Adrenal gland (tissue), 12 donors: ENCODE data around the gene LHPP. TPM values are rescaled to one million over a fixed set of nuclear protein-coding genes. Genes with fewer than 3 reads are reported as not detected.
A peak's percentile ranks its signal among the peaks of the same experiment; 100 is the strongest.

Experiments
- DNase-seq, 7 donors: peaks; one replicate each; pipeline ENCODE4 v3.0.0-alpha.2; 2019 to 2020
- H3K27ac ChIP-seq, 5 donors: fragments of 200-600 bp; sonication (generic) in 4 of 5; 1 replicate in 3 of 5; 2 replicates in 2 of 5; pipeline versions ENCODE4 v1.5.1 to v1.8.0; 2016 to 2020; ENCODE audit warnings: mild to moderate bottlenecking in 1 of 5
- H3K27me3 ChIP-seq: fragments of 200-600 bp; 2 replicates; pipeline ENCODE4 v1.8.0; 2021
- H3K36me3 ChIP-seq, 2 donors: fragments of 200-600 bp; replicated peaks in 1 of 2; 1 replicate in 1 of 2; 2 replicates in 1 of 2; pipeline versions ENCODE4 v1.5.1 to v1.8.0; 2018 to 2022
- H3K4me1 ChIP-seq, 2 donors: fragments of 200-600 bp; replicated peaks in 1 of 2; 1 replicate in 1 of 2; 2 replicates in 1 of 2; pipeline versions ENCODE4 v1.5.1 to v1.8.0; 2018 to 2021
- H3K4me3 ChIP-seq, 4 donors: fragments of 200-600 bp; sonication (generic) in 3 of 4; one replicate each; pipeline ENCODE4 v1.5.1; 2016 to 2018
- H3K9me3 ChIP-seq, 3 donors: fragments of 200-600 bp; sonication (generic) in 1 of 3; replicated peaks in 1 of 3; 1 replicate in 2 of 3; 2 replicates in 1 of 3; pipeline versions ENCODE4 v1.5.1 to v1.8.0; 2016 to 2021
- POLR2A ChIP-seq, 2 donors: fragments of 450-650 bp; IDR thresholded peaks; one replicate each; pipeline ENCODE4 v1.6.1; 2017; ENCODE audit warnings: antibody characterized with exemption in 2 of 2, mild to moderate bottlenecking in 2 of 2, moderate library complexity in 1 of 2
- WGBS, 4 donors: extraction: QIAGEN DNeasy Blood & Tissue Kit in 2 of 4; methylation state at CpG; one replicate each; pipeline versions ENCODE4 v1.1.5 to v1.1.7; 2013 to 2017; 5-methylcytosine and 5-hydroxymethylcytosine counted together
- intact Hi-C, 2 donors: fragments of 100-400 bp; cut with DNase I; formaldehyde crosslinking; loops; one replicate each; pipeline versions ENCODE4 v1.14.1 to v1.15.0; 2022 to 2023
- polyA plus RNA-seq, 3 donors: library from polyadenylated mRNA; stranded (reverse); fragments of 200-250 nt in 2 of 3; fragments of 350-450 nt in 1 of 3; fragmentation: Illumina TruSeq in 1 of 3; extraction: RNeasy Lipid Tissue Mini Kit (QIAGEN cat#74804) in 1 of 3; gene quantifications; one replicate each; pipeline ENCODE4 v1.2.3, GENCODE V29; 2013 to 2014
- total RNA-seq, 9 donors: library from RNA; depleted of rRNA in 4 of 9; stranded (reverse); fragments of >200 nt in 4 of 9; fragments of 120-200 nt in 1 of 9; fragmentation: NEBNext Ultra II Directional in 1 of 9; extraction: Animal tissue kit (Norgen Biotek cat#: 25700) in 1 of 9; gene quantifications; one replicate each; pipeline versions ENCODE4 v1.1.0 to v1.2.4, GENCODE V29; 2013 to 2023
- TF ChIP-seq, protein P1 (sequence below), 6 experiments: fragments of 450-650 bp in 4 of 6; fragments of 200-600 bp in 2 of 6; sonication (generic) in 1 of 6; IDR thresholded peaks; 1 replicate in 5 of 6; 2 replicates in 1 of 6; pipeline versions ENCODE4 v1.5.1 to v1.8.0; 2016 to 2021; ENCODE audit warnings: antibody characterized with exemption in 6 of 6, mild to moderate bottlenecking in 2 of 6, moderate library complexity in 1 of 6
- donor health status: healthy with polysubstance abuse.
- donor health status: Bipolar disorder and iron deficiency.
- donor health status: DM: yes; HTN: yes; CAD: no.
- donor health status: DM: no; HTN: no; CAD: no.
- donor health status: DM: no; HTN: no; CAD: no.
- donor health status: DM: yes; HTN: yes; CAD: no.

The LHPP gene
- total and polyA plus RNA-seq, 12 donors = 10.5 to 70.1 (median 43.4) TPM

DNA sequence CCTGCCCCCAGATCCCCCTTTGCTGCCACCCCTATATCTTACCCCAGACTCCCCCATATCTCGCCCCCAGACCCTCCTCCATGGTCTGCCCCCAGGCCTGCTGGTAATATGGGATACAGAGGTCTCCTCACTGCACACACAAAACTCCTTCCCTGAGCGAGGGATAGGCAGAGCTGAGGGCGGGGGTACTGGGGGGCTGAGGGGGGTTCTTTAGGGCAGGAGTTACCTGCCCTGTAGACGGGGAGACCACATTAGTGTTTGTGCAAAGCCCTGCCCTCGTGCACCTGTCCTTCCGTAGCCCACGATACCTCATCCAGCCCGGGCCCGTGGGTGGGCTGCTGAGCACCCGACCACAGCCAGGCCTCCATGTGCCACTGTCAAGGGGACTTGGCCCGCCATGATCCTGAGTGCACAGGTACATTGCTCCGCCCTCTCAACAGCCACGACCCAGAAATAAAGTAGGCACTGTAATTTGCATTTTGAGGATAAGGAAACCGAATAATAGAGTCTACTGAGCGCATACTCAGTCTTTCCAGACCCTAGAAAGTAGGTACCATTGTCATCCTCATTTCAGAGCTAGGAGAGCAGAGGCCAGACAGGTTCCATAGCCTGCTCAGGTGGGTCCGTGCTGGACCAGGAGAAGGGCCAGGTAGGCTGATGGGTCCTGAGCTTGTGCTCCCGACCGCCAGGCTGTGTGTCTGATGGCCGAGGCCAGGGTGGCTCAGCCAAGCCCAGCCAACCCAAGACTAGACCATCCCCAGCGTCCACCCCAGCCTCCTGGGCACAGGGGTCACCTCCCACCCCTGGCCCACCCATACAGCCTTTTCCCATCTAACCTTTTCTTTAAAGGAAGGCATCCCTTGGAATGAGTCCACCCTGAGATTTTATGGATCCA lies 115.2 kb downstream of the LHPP start:
- Histone ChIP-seq H3K27me3 (no peaks in the 10 kb centered on the region), H3K9me3 (no peaks in the 10 kb centered on the region), H3K4me1 (no peaks in the 10 kb centered on the region), H3K4me3 (no peak overlapping the region), H3K27ac (no peak overlapping the region), H3K36me3 (no peaks in the 10 kb centered on the region)
- DNase-seq = peak in 1 of 7 donors; percentile 7
- intact Hi-C loops = no loop called here
- WGBS, 4 donors = 84 to 91% (median 87%) methylated on average over 13 to 20 of the region's 20 CpGs
- TF ChIP-seq, protein P1, sequence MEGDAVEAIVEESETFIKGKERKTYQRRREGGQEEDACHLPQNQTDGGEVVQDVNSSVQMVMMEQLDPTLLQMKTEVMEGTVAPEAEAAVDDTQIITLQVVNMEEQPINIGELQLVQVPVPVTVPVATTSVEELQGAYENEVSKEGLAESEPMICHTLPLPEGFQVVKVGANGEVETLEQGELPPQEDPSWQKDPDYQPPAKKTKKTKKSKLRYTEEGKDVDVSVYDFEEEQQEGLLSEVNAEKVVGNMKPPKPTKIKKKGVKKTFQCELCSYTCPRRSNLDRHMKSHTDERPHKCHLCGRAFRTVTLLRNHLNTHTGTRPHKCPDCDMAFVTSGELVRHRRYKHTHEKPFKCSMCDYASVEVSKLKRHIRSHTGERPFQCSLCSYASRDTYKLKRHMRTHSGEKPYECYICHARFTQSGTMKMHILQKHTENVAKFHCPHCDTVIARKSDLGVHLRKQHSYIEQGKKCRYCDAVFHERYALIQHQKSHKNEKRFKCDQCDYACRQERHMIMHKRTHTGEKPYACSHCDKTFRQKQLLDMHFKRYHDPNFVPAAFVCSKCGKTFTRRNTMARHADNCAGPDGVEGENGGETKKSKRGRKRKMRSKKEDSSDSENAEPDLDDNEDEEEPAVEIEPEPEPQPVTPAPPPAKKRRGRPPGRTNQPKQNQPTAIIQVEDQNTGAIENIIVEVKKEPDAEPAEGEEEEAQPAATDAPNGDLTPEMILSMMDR (IDR thresholded peaks at IDR 0.05) = no peak
- no peak for TF ChIP-seq POLR2A (IDR thresholded peaks at IDR 0.05)

DNA sequence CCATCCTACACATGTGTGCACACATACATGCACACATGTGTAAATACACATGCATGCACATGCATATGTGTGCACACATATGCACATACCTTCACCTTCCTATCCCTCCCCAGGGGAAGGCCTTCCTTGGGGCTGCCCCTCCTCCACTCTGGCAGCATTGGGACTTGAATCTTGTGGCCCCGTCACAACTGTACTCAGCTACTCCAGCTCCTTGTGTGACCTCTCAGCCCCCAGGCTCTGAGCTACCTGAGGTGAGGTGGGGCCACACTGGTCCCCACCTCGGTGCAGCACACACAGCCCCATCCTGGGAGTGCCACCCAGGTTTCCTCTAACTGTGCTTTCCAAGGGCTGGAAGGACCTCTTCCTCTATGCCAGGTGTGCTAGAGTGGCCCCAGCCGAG lies 116.0 kb downstream of the LHPP start:
- no peak overlapping the region for H3K4me3 ChIP-seq
- H3K9me3 ChIP-seq = no peaks in the 10 kb centered on the region
- no peaks in the 10 kb centered on the region for H3K4me1 ChIP-seq
- no peak overlapping the region for H3K27ac ChIP-seq
- no peaks in the 10 kb centered on the region for H3K36me3 ChIP-seq
- TF ChIP-seq, protein P1 (IDR thresholded peaks at IDR 0.05) = no peak
- no peak for TF ChIP-seq POLR2A (IDR thresholded peaks at IDR 0.05)
- intact Hi-C loops = no loop called here
- H3K27me3 ChIP-seq = no peaks in the 10 kb centered on the region
- no peak for DNase-seq
- WGBS, 4 donors = 91 to 96% (median 94%) methylated on average over 2 to 3 of the region's 3 CpGs

DNA sequence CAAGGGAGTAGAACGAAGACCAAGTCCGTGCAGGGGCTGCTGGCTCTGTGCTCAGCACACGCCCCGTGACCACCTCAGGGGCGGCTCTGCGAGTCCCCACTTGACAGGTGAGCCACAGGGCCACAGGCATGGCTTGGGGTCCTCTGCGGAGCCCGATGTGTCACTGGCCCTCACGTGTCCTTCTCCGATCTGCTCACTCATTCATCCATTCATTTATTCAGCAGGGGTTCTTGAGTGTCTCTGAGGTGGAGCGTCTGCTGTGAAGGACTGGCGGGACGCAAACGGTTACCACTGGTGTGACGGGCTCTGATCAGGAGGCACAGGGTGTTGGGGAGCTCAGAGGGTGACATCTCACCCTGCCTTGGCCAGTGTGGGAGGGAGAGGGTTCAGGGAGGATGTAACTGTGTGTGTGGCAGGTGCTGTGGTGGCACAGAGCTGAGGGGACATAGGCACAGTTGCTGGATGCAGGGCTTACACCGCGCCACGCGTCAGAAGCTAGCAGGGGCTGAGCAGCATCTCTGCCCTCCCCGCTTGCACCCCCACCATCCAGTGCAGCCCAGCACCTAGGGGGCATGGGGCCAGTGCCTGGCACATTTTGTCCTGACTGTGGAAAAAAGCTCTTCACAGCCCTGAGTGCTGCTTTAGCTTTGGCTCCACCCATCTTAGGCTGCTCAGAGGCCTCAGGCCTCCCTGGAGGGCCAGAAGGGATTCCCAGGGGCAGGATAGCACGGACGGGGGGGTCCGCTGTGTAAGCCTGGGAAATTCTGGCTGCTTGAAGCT lies 116.8 kb downstream of the LHPP start:
- no peak for TF ChIP-seq POLR2A (IDR thresholded peaks at IDR 0.05)
- TF ChIP-seq, protein P1 (IDR thresholded peaks at IDR 0.05) = no peak
- intact Hi-C loops = no loop called here
- peak in 1 of 7 donors; percentile 7 for DNase-seq
- no peaks in the 10 kb centered on the region for H3K27me3 ChIP-seq
- WGBS, 4 donors = 87 to 94% (median 91%) methylated on average over 13 to 23 of the region's 23 CpGs
- no peaks in the 10 kb centered on the region for H3K9me3 ChIP-seq
- no peak overlapping the region for H3K27ac ChIP-seq
- H3K4me3 ChIP-seq = no peak overlapping the region
- no peaks in the 10 kb centered on the region for H3K4me1 ChIP-seq
- H3K36me3 ChIP-seq = no peaks in the 10 kb centered on the region

DNA sequence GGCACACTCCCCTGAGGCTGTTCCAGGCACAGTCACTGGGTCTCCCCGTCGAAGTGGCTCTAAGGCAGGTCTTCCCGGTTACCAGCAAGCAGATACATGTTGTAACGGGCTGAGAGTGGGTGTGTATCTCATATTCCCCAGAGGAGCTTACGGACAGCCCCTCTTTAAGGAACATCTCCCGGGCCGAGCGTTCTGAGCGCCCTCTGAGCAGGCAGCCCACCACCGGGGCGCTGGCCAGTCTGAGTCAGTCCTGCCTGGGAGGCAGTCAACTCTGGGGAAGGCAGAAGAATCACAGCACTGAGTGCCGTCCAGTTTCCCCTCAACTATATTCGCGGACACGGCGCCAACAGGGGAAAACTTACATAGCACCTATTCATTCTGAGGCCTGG lies 117.4 kb downstream of the LHPP start:
- H3K36me3 ChIP-seq = no peaks in the 10 kb centered on the region
- 82 to 93% (median 87%) methylated on average over 8 to 16 of the region's 16 CpGs for WGBS, 4 donors
- intact Hi-C loops = no loop called here
- H3K4me3 ChIP-seq = no peak overlapping the region
- peak in 1 of 7 donors; percentile 14 for DNase-seq
- H3K4me1 ChIP-seq = no peaks in the 10 kb centered on the region
- no peaks in the 10 kb centered on the region for H3K9me3 ChIP-seq
- H3K27ac ChIP-seq = no peak overlapping the region
- TF ChIP-seq, protein P1 (IDR thresholded peaks at IDR 0.05) = no peak
- TF ChIP-seq POLR2A (IDR thresholded peaks at IDR 0.05) = no peak
- no peaks in the 10 kb centered on the region for H3K27me3 ChIP-seq
